Frontal cortex (tissue), 1 donor: Measurements from ENCODE around the gene ARL6. TPM values are rescaled to one million over a fixed set of nuclear protein-coding genes. Genes with fewer than 3 reads are reported as not detected.

Experiments
- total RNA-seq: library from RNA; depleted of rRNA; stranded (reverse); fragments of >200 nt; gene quantifications from one replicate; pipeline ENCODE4 v1.2.3, GENCODE V29; 2014

The ARL6 gene
- total RNA-seq, 1 donor from 2014 or later: 62.4 TPM

Other genes starting within 250 kb of the ARL6 start
- 4.9 TPM for gene CRYBG3, start 57.3 kb downstream of the ARL6 start, total RNA-seq
- 13.9 TPM for gene RIOX2, start 207.7 kb downstream of the ARL6 start, total RNA-seq